GM19372 (cell line): Measurements from ENCODE around the gene SLC22A7.
"Not testable (repeated sequence)": the region's sequence is repeated elsewhere in the genome, so short reads cannot be mapped to it uniquely, and the experiment has no call there.

Experiments used
- ATAC-seq: cut with Tn5 transposase; IDR thresholded peaks from one replicate; pipeline ENCODE4 v1.9.1; 2021; ENCODE audit warnings: mild to moderate bottlenecking, low read depth, moderate library complexity; ENCODE audit not compliant: unreplicated experiment

Gene SLC22A7

DNA sequence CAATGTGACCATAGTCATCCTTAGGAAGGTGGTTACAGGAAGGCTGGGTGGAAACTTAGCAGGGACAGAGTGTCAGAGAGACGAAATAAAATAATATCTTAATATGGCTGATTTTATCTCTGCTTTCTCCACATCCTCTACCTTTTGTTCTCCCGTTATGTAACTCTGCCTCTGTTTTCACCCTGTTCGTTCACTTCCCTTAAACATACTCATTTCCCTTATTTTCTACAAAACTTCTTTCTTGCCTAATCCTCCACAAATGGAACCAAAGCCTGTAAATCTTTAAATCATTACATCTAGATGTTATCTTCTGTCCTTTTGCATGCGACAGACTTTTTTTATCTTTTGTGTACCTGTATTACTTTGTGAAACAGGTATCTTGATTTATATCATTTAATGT is 33.8 kb downstream of the SLC22A7 start:
- no peak for ATAC-seq

DNA sequence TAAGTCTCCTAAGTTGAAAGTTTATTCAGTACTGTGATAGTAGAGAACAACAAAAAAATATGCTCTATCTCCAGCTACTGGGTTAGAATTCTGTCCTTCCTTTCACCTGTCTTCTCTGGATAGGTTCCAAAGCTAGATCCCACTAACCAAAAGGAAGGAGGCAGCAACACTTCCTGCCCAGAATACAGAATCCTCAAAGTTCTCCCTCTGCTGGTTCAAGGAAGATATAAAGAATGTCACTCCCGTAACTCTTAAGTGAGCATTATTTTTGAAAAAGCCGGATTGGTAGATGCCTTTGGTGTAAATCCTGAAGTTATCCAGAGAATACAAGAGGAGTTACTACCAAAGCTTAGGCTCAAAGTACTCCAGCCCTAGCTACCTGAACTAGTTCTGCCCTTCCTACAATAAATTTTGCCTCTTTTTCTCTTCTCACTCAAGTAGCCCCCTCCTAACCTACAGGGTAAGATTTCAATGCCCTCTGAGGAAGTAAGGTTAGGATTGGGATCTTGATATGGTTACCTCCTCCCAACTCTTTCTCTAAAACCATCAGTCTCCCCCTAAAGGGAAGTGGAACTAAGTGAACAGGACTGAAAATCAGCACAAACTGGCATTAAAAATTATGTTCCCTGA is 36.5 kb downstream of the SLC22A7 start:
- no peak for ATAC-seq

DNA sequence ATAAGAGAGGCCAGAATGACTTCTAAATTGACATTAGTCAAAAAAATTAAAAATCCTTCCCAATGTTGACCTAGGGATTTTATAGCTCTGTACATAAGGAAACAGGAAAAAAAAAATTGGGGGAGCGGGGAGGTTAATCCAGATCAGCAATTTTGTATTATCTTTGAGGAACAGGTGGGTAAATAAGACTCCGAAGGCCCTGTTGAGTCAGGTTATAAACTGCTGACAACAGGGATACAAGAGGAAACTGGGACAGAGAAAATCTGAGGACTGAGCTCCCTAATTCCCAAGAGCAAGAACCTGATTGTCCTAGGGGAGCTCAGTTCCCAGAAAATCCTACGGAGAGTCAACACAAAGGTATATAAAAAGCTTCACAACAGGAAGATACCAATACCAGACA is 37.4 kb downstream of the SLC22A7 start:
- no peak for ATAC-seq

DNA sequence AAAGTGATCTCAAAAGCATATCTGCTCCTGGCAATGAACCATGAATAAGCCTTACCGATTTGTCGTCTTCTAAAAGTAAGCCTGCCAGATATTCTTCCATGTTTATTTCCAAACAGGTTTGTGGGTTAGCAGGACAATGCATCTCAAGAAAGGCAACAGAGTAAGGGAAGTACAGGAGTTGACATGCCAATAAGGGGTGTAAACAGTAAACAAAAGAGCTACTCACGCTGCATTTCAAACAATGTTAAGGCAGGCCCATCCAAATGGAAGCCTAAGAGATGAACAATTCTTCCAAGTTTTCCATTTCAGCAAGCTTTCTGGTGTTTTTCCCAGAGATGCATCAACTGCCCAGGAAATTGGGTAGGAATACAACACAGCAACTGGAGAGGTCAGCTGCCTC is 38.3 kb downstream of the SLC22A7 start:
- ATAC-seq: no peak

DNA sequence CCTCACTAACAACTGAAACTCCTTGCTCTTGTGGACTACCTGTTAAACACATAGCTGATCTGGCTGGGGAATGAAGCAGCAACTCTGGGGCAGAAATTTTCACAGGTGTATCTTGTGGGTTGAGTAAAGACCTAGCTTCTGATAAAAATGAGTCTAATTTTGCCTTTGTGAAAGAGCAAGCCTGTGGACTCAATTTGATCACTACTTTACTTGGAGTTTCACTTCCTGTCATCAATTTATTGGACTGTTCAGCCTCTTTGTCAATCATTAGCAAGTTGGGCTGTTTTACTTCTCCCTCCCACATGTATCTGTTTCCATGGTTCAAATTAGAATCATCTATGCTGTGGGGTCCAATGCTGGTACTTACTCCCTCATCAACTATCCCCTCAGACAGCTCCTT is 40.2 kb downstream of the SLC22A7 start:
- ATAC-seq: peak; percentile 51

DNA sequence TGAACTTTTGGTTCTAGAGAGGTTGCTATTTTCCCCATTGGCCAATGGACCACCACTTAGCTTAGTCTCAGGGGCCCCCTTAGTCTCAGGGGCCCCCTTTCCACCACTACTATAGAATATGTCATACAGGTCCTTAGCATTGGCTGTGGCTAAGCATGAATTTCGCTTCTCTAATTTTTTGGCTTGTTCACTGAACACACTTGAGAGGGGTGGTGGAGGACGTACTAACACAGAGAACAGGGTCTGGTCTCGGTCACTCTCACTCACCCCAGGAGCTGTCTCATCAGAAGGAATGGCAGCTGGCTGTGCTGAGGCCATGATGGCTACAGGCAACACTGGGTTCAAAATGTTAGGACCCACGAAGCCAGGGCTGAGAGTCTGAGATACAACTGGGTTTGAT is 41.1 kb downstream of the SLC22A7 start:
- peak; percentile 81 for ATAC-seq

DNA sequence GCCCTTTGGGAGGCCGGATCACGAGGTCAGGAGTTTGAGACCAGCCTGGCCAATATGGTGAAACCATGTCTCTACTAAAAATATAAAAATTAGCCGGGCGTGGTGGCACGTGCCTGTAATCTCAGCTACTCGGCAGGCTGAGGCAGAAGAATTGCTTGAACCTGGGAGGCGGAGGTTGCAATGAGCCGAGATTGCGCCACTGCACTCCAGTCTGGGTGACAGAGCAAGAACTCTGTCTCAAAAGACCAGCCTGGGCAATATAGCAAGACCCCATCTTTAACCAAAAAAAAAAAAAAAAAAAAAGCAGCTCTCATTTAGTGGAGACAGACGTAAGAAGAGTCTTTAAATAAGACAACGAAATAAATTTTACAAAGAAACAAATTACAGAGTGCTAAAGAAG is 48.2 kb downstream of the SLC22A7 start:
- not testable (repeated sequence) for ATAC-seq

DNA sequence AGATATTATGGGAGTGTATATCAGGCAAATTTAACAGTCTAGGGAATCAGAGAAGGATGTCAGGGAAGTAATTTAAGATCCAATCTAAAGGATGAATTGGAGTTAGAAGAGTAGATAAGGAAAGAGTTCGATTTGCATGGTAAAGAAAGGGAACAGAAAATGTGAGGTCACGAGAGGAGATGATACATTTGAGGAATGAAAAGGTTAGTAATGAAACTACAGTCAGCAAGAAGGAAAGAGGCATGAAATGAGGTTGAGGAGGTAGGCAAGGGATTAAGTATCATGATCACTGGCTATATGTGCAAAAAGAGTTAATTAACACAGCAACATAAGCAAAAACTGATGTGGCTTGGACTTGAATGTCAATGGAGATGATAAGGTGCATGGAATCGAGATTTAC is 49.0 kb downstream of the SLC22A7 start:
- no peak for ATAC-seq

DNA sequence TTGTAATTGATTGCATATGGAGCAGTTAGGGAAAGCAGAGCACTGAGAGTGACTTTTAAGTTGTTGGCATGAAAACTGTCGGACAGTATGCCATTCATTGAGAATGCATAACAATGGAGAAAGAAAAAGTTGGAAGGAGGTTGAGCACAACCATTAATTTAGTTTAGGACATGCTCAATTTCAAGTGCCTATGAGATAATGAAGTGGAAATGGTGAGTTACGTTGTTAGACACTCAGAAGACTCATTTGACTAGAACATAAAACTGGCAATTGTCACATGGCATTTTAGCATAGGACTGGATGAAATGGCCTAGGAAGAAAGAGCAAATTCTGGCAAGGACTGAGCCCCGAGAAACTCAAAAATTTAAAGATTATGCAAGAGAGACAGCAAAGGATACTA is 49.4 kb downstream of the SLC22A7 start:
- no peak for ATAC-seq

DNA sequence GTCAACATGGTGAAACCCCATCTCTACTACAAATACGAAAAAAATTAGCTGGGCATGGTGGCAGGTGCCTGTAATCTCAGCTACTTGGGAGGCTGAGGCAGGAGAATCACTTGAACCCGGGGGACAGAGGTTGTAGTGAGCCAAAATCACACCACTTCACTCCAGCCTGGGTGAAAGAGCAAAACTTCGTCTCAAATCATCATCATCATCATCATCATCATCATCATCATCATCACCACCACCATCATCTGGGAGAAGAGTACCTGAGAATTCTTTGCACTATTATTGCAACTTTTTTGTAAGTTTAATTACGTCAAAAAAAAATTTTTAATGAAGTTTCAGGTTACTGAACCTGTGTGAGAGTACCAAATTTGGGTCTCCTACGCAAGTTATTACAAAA is 53.9 kb downstream of the SLC22A7 start:
- not testable (repeated sequence) for ATAC-seq
